HG03159 (cell line): ENCODE measurements around the gene SSBP2.
A peak's percentile ranks its signal among the peaks of the same experiment; 100 is the strongest.
"Not testable (repeated sequence)": the region's sequence is repeated elsewhere in the genome, so short reads cannot be mapped to it uniquely, and the experiment has no call there.

Experiments
- ATAC-seq: cut with Tn5 transposase; IDR thresholded peaks from one replicate; pipeline ENCODE4 v1.9.1; 2021; ENCODE audit warnings: mild to moderate bottlenecking, moderate library complexity; ENCODE audit not compliant: unreplicated experiment

The SSBP2 gene

DNA sequence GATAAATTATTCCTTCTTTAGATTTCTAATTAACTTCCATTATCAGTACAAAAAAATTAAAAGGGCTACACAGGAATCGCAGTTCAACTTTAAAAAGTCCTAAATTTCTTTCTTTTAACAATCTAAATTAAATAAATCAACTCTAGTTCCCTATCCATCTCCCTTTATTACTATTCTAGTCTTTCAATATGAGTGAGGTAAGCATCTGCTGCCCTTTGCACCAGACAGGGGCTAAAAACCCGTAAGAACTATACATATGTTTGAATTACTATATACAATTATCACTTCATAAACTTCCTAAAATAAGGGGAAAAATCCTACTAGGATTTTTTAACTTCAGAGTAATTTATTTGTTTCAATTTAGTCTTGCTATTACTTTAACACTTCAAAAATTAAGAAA, 145.6 kb downstream of the SSBP2 start:
- ATAC-seq = no peak

DNA sequence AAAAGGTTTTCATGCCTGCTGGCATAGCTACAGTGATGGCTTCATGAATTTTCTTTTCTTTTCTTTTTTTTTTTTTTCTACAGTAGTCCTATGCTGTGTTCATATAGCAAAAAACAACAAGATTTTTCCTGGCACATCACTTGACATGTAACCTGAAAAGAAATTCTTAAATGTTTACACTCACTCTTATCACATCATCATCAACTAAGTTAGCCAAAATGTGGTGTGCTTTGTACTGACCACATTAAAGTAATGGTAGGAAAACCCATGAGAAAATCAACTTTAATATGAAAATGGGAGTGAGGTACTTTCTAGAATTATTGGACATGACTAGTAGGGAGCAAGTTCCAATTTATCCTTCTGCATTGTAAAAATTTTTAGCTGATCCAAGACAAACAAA, 146.7 kb downstream of the SSBP2 start:
- ATAC-seq = no peak

DNA sequence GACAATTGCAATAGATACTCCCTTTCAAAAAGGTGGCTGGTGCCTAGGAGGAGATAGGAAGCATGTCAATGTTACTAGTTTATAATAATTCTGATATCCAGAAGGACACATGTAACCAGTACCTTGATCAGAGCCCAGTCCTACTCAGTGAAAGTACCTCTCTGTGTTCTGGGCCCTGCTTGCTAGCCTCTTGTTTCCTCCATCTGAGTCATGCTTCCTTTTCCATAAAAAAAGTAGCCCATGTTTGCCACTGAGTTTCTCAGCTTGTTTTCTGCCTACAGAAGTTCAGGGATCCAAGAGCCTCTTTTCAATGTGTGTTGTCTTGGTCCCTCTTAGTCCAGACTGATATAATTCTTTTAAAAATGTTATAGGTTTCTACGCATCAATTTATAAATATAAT, 149.0 kb downstream of the SSBP2 start:
- ATAC-seq = no peak

DNA sequence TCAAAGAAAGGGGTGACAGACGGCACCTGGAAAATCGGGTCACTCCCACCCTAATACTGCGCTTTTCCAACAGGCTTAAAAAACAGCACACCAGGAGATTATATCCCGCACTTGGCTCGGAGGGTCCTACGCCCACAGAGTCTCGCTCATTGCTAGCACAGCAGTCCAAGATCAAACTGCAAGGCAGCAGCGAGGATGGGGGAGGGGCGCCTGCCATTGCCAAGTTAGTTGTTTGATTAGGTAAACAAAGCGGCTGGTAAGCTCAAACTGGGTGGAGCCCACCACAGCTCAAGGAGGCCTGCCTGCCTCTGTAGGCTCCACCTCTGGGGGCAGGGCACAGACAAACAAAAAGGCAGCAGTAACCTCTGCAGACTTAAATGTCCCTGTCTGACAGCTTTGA, 158.8 kb downstream of the SSBP2 start:
- not testable (repeated sequence) for ATAC-seq

DNA sequence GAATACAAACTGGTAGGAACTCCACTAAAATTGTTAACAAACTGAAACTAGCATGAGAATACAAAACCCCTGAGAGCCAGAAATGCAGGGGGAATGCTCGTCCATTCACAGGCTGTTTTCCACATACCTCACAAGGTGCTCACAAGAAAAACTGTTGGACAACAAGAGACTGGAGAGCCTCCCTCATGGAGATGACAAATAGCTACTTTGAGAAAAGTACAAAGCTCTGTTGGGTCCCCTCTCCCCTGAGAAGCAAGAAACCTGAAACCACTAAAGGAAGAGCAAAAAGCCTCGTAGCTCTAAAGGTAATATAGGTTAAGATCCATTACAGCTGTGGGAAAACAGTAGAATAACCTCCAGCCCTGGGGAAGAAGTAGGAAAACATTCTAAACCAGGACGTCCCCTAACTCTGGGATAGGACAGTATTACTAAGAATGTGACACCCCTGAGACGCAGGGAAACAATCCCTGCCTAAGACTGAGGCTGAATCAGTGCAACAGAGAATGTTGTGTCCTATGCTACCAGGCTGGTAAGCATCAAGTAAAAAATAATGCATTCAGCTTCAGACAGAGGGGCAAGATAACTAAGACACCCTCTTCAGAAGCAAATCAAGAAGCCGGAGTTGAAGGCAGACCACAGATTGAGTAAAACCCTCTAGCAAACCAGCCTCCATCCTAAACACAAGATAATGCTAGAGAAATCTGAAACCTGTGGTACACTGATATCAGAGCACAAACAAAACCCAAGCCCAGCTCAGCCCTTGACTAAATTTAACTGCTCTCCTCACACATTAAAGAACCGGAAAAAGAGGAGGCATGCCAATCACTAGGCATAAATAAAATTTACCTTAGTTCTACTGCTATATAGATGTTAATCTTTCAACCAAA, 160.2 kb downstream of the SSBP2 start:
- ATAC-seq = no peak

DNA sequence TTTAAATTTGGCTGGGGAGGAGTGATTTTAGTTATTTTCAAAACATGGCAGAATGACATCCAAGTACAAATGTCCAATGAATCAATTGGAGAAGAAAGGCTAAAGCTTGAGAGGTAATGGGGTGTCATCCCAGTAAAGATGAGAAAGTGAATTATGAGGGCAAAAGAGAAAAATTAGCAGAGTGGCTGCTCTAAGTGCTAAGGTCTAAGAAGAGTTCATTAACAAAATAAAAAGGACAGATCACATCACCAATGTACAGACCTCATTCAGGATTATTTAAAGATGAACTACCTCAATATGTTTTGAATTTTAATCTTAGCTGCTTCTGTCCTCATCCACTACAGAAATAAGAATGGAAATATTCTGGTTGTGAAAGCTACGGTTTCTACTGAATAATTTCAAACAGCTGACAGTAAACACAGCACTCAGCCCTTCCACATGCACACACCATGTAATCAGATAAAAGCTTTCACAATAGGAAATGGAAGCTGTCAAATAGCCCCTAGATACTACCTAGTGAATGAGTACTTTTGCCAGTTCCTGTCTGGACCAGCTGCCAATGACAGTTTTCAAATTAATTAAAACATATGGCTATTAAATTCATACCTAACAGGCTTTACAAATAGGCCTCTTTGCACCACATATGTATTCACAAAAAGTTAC, 171.5 kb downstream of the SSBP2 start:
- peak; percentile 84 for ATAC-seq

DNA sequence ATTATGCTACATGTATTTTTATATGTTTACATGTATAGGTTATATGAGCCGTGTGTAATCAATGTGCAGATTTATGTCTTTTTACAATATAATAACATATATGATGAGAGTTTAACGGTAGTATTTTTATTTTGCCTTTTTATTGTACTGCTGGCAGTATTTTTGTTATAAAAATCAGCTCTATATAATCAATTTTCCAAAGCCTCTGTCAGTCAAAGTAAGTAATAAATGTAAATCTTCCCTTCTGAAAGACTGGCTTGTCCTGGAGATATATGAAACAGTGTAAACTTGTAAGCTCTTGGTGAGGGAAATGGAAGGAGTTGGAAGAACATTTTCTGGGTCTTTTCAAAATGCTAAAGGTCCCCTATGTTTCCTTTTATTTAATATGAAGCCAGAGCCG, 173.8 kb downstream of the SSBP2 start:
- no peak for ATAC-seq

DNA sequence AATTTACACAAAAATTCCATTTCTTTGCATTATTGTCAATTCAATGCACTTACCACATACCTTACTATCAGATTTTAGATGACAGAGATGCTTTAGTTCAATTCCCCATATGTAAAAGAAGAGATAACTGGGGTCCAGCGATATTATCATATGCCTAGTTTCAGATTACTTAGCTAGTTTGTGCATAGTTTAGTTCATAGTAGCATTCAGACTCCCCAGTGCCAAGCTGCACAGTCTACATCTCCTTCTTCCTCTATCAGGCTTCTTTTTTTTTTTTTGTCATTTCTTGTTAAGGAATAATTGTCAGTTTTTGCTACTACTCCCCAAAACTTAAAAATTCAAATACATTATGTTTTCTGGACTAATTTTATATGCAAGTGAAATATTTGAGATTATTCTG, 175.0 kb downstream of the SSBP2 start:
- ATAC-seq = no peak

DNA sequence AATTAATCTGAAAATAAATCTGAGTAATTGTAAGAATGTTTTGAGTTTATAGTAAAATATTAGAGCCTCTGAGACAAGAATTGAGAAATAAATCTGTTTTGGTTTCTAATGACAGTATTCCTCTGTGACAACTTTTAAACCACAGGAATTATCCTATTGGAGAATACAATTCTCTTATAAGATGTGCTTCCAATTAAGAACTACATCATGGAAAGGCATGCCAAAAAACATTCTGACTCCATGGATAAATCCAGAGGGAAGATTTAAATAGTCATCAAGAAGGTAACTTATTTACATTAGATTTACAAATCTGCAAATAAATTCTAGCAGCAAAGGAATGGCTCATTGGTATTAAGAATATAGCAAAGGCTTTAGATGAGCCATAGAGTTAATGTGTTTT, 178.7 kb downstream of the SSBP2 start:
- no peak for ATAC-seq

DNA sequence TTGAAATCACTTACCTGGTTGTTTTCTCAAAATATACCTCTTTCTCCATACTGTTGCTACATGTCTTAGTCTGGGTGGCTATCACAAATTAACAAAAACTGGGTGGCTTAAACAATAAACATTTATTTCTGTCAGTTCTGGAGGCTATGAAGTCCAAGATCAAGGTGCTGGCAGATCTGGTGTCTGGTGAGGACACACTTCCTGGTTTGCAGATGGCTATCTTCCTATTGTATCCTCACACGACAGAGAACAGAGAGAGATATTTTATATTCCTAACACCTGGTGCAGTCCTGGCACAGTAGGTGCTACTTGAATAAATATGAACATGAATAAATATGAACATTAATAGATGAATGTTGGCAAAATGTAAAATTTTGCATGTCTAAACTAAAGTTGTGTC, 192.7 kb downstream of the SSBP2 start:
- no peak for ATAC-seq

DNA sequence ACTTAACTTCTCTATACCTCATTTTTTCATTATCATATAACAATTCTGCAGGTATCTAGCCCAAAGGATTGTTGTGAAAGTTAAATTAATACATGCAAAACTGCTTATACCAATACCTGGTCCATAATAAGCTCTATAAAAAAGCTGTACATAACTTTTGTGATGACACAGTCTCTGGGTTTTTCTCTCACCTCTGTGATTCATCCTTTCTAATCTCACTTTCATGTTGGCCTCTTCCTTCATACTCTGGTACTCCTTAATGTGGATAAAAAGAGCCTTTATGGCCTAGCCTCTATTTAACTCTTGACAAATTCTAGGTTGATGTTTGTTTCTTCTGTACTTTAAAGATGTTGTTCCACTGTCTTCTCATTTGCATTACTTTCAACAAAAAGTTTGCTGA, 194.1 kb downstream of the SSBP2 start:
- no peak for ATAC-seq

DNA sequence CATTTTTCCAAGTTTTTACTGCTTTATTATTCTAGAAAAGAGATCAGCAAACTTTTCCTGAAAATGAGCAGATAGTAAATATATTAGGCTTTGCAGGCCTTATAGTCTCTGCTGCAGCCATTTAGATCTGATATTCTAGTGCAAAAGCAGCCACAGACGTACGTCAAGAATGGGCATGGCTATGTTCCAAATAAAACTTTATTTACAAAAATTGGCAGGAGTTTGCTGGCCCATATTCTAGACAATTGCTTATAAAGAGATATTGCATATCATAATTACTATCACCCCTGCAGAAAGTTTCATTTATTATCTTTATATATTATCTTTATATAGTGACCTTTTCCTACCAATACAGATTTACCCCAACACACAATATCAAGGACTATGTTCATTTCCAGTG, 195.0 kb downstream of the SSBP2 start:
- no peak for ATAC-seq

DNA sequence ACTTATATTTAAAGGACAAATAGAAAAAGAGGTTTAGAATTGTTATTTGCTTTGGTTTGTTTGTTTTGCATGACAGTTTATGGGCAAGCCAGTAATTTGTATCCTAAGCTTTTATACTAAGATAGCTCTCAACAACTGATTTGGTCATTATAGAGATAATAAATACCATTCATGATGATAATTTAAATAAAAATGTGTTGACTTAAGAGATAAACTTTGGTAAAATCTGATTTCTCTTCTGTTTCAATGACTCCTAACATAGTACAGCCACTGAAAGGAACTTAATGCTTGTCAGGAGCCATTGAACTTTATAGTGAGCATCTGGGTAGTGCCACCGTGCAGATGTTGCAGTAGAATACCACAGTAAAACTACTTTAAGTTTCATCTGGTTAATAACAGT, 196.2 kb downstream of the SSBP2 start:
- no peak for ATAC-seq

DNA sequence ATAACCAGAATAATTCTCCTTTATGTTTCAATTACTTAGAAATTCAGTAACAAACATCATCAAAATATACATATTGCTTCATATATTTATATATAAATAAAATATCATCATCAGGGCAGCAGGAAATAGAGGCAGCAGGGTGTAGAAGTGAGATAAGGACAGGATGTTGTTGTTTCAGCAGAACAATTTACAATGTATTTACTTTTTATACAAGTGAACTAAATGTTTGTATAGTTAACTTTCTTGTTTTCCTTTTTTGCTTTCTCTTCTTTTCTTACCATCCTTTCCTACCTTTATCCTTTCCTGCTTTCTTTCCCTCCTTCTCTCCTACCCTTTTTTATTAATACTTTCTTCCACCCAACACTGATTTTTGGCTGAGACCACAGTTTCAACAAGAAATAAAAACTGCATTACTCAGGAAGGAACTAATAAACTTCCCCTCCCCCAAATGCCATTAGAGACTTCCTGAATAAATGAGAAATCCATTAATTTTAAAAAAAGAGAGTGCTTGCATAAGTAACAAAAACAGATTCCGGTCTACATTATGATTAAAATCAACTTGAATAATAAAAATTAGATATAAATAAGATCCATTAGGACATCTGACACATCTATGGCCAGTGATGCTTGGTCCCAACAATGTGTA, 197.2 kb downstream of the SSBP2 start:
- no peak for ATAC-seq

DNA sequence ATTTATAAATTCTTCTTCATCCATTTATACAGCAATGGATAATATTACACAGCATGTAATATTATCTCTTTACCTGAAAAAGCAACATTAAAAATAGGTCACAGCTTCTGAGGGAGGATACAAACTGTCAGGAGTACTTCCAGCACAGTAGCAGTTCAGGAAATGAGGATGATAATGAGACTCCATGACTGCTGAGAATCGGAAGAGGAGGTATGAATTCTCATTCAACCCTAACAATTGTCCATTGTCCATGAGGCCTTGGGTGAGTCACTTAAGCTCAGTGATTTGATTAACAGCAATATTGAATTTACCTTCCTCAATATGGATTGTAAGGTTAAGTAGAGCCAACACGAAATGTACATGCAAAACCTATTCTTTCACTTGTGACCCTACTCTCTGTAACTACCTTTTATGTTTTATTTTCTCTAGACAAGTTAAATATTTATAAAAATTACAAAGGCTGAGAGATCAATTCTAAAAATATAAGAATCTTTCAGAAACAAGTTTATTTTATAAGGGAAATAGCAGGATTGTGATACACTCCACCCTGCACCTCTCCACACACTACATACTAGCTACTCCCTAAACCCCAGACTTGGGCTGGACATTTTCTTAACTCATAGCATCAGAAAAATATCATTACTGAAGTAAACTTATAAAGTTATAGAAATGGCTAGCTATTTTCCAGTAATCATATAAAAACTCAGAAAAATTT, 197.9 kb downstream of the SSBP2 start:
- no peak for ATAC-seq

DNA sequence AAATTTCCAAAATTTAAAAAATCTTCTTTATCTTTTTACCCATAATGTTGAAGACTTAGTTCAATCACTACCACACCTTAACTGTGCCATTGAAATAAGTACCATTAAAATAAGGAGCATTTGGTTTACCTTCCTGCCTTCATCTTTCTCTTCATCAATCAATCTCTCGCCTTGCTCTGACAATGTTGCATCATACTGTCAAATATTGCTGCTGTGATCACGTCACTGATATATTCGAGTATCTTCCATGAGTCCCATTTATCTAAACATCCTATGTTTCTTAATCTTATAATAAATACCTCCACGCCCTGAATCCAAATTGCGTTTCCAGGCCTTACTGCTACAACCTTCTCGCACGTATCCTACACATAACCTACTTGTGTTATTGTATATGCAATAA, 201.8 kb downstream of the SSBP2 start:
- no peak for ATAC-seq

DNA sequence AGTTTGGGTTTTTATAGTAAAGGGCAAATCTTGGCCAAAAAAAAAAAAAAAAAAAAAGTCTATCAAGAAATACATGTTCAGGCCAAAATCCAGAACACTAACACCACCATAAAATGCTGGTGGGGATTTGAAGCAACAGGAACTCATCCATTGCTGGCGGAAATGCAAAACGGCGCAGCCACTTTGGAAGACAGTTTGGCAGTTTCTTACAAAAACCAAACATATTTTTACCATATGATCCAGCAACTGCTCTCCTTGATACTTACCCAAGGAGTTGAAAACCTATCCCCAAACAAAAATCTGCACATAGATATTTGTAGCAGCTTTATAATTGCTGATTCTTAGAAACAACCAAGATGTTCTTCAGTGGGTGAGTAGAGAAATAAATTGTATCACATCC, 203.9 kb downstream of the SSBP2 start:
- no peak for ATAC-seq

DNA sequence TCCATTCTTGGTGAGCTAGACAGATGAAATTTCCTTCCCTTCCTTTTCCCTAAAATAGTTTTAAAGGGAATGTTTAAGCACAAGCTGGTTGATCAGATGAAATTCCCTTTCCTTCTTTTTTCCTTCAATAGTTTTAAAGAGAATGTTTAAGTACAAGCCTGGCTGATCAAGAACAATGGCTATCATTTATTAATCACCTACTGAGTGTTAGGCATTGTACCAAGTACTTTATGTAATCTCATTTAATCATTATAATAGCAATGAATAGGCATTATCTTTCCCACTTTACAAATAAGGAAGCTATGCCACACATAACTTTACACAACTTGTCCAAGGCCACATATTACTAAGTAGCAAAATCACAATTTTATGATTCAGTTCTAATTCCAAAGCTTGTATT, 205.0 kb downstream of the SSBP2 start:
- no peak for ATAC-seq

DNA sequence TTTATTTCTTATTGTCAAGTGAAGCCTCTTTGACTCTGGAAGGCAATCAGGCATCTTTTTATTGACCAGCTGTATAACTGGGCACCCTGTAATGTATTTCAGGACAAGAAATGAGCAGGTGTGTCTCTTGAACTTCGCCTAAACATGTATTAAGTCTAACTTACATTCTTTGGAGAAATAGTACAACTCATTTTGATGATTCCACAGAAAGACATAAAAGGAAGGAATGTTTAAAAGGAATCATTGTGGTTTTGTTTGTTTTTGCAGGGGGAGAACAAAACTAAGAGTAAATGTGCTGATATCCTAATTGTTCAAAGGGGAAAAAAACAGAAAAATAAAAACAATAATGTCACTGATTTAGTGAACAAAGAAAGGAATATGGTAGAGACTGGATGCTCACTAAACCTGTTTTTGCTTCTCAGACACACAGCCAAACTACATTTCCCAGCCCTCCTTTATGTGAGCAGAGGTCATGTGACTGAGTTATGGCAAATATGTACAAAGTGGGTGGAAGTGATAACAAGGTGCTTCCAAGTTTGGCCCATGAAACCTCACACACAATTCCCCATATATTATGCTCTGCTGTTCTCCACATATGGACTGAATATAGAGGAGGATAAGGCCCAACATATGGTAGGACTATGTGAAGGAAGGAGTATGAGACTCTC, 206.4 kb downstream of the SSBP2 start:
- no peak for ATAC-seq

DNA sequence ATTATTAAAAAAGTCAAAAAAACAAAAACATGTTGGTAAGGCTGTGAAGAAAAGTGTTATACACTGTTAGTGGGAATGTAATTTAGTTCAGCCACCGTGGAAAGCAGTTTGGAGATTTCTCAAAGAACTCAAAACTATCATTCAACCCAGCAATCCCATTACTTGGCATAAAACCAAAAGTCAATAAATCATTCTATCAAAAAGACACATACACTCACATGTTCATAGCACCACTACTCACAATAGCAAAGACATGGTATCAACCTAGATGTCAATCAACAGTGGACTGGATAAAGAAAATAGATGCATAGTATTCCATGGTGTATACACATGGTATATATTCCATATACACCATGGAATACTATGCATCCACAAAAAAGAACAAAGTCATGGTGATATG, 208.7 kb downstream of the SSBP2 start:
- ATAC-seq = no peak
